Measurements from ENCODE around the gene UCMA. TPM values are rescaled to one million over a fixed set of nuclear protein-coding genes. Genes with fewer than 3 reads are reported as not detected.

The UCMA gene
- total RNA-seq, 4 donors from 2014 or later: not detected

- Histone ChIP-seq H3K9me3 (no peaks in the 10 kb centered on the region), H3K27me3 (no peaks in the 10 kb centered on the region), H3K4me3 (no peak overlapping the region), H3K4me1 (no peaks in the 10 kb centered on the region), H3K36me3 (no peaks in the 10 kb centered on the region), H3K27ac (no peak overlapping the region)
- ATAC-seq: no peak
- no peak for DNase-seq
- TF ChIP-seq CTCF (IDR thresholded peaks at IDR 0.05 in 4 of 5, conservative IDR thresholded peaks at IDR 0.05 in 1 of 5) (no peak), POLR2A (IDR thresholded peaks at IDR 0.05) (no peak)
- in situ Hi-C loops (cut with MboI; ENCODE audit: low sequenced_read_pairs in 4 of 4): no loop called here
- intact Hi-C loops (cut with DNase I; ENCODE audit: low total_unique reads): no loop called here
Observed at GRCh38 chr10:13201132-13201531, 33.0 kb downstream of the UCMA start.

GRCh38 chr10:13195016-13195415, 39.2 kb downstream of the UCMA start:
- no peaks in the 10 kb centered on the region for H3K27me3 ChIP-seq
- no peak overlapping the region for H3K4me3 ChIP-seq
- intact Hi-C loops (cut with DNase I; ENCODE audit: low total_unique reads) (no loop called here), in situ Hi-C loops (cut with MboI; ENCODE audit: low sequenced_read_pairs in 4 of 4) (no loop called here)
- H3K9me3 ChIP-seq: no peaks in the 10 kb centered on the region
- TF ChIP-seq POLR2A (IDR thresholded peaks at IDR 0.05) (no peak), CTCF (IDR thresholded peaks at IDR 0.05 in 4 of 5, conservative IDR thresholded peaks at IDR 0.05 in 1 of 5) (no peak)
- H3K4me1 ChIP-seq: no peaks in the 10 kb centered on the region
- DNase-seq (no peak), ATAC-seq (no peak)
- no peaks in the 10 kb centered on the region for H3K36me3 ChIP-seq
- H3K27ac ChIP-seq: no peak overlapping the region

- H3K9me3 ChIP-seq: no peaks in the 10 kb centered on the region
- H3K4me1 ChIP-seq: no peaks in the 10 kb centered on the region
- in situ Hi-C loops (cut with MboI; ENCODE audit: low sequenced_read_pairs in 4 of 4) (no loop called here), intact Hi-C loops (cut with DNase I; ENCODE audit: low total_unique reads) (no loop called here)
- H3K4me3 ChIP-seq: no peak overlapping the region
- H3K36me3 ChIP-seq: no peaks in the 10 kb centered on the region
- H3K27ac ChIP-seq: no peak overlapping the region
- DNase-seq (no peak), ATAC-seq (no peak)
- TF ChIP-seq POLR2A (IDR thresholded peaks at IDR 0.05) (no peak), CTCF (IDR thresholded peaks at IDR 0.05 in 4 of 5, conservative IDR thresholded peaks at IDR 0.05 in 1 of 5) (no peak)
- no peaks in the 10 kb centered on the region for H3K27me3 ChIP-seq
Observed at GRCh38 chr10:13193637-13194036, 40.5 kb downstream of the UCMA start.

- DNase-seq (no peak), ATAC-seq (no peak)
- Histone ChIP-seq H3K36me3 (no peaks in the 10 kb centered on the region), H3K4me3 (no peak overlapping the region), H3K27me3 (no peaks in the 10 kb centered on the region), H3K4me1 (peaks cover 0 to under 1% of the 10 kb centered on the region in 2 donors), H3K9me3 (no peaks in the 10 kb centered on the region), H3K27ac (no peak overlapping the region)
- intact Hi-C loops (cut with DNase I; ENCODE audit: low total_unique reads) (no loop called here), in situ Hi-C loops (cut with MboI; ENCODE audit: low sequenced_read_pairs in 4 of 4) (no loop called here)
- no peak for TF ChIP-seq POLR2A (IDR thresholded peaks at IDR 0.05)
- no peak for TF ChIP-seq CTCF (IDR thresholded peaks at IDR 0.05 in 4 of 5, conservative IDR thresholded peaks at IDR 0.05 in 1 of 5)
Observed at GRCh38 chr10:13191362-13191761, 42.8 kb downstream of the UCMA start.

- Histone ChIP-seq H3K4me3 (no peak overlapping the region), H3K4me1 (peaks cover 2 to 6% of the 10 kb centered on the region in 2 donors), H3K27me3 (no peaks in the 10 kb centered on the region), H3K36me3 (no peaks in the 10 kb centered on the region), H3K27ac (no peak overlapping the region), H3K9me3 (no peaks in the 10 kb centered on the region)
- intact Hi-C loops (cut with DNase I; ENCODE audit: low total_unique reads) (no loop called here), in situ Hi-C loops (cut with MboI; ENCODE audit: low sequenced_read_pairs in 4 of 4) (no loop called here)
- TF ChIP-seq POLR2A (IDR thresholded peaks at IDR 0.05) (no peak), CTCF (IDR thresholded peaks at IDR 0.05 in 4 of 5, conservative IDR thresholded peaks at IDR 0.05 in 1 of 5) (no peak)
- ATAC-seq (no peak), DNase-seq (no peak)
Observed at GRCh38 chr10:13190816-13191215, 43.4 kb downstream of the UCMA start.
